Measurements from ENCODE around the gene NPIPB13. TPM values are rescaled to one million over a fixed set of nuclear protein-coding genes. Genes with fewer than 3 reads are reported as not detected.
A peak's percentile ranks its signal among the peaks of the same experiment; 100 is the strongest.
"Not testable (repeated sequence)": the region's sequence is repeated elsewhere in the genome, so short reads cannot be mapped to it uniquely, and the experiment has no call there.

NPIPB13 gene
- 10 to 100 TPM; 10.5 to 11.3 TPM for total RNA-seq

DNA sequence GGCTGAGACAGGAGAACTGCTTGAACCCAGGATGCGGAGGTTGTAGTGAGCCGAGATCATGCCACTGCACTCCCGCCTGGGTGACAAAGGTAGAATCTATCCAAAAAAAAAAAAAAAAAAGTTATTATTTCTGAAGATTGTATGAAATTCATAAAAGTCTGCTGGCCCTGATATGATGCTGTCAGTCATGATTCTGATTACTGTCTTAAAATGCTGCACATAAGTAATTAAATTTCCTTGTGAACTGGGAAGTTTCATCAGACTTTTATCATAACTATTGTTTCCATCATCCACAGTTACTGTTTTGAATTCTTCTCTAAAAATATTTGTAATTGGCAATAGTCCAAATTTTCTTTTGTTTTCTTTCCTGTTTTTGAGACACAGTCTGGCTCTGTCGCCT, at the start of gene NPIPB13:
NPIPB13 (minus strand) TSS at position 101 of the 400 bp plus-strand sequence. CDS start 2,906 bp downstream, outside the sequence.
- H3K27ac Mint-ChIP-seq; ATAC-seq; H3K4me1 Mint-ChIP-seq; H3K9me3 Mint-ChIP-seq (ENCODE audit: low read depth); H3K4me3 Mint-ChIP-seq; intact Hi-C loops (cut with DNase I, micrococcal nuclease); POLR2A ChIA-PET; H3K36me3 Mint-ChIP-seq (ENCODE audit: low read depth); CTCF ChIA-PET; DNase-seq; H3K27me3 Mint-ChIP-seq: not testable (repeated sequence)

DNA sequence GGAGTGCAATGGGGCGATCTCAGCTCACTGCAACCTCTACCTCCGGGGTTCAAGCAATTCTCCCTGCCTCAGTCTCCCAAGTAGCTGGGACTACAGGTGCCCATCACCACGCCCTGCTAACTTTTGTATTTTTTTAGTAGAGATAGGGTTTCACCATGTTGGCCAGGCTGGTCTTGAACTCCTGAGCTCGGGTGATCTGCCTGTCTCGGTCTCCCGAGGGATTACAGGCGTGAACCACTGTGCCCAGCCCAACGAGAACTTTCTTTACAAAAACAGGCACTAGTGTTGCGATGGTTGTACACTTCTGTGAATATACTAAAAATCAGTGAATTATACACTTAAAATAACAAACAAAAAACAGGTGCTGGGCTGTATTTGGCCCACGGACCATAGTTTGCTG, 34.1 kb upstream of the NPIPB13 start:
- H3K4me3 Mint-ChIP-seq; POLR2A ChIA-PET; ATAC-seq; H3K4me1 Mint-ChIP-seq; DNase-seq; intact Hi-C loops (cut with DNase I, micrococcal nuclease); H3K36me3 Mint-ChIP-seq (ENCODE audit: low read depth); H3K27ac Mint-ChIP-seq; CTCF ChIA-PET; H3K9me3 Mint-ChIP-seq (ENCODE audit: low read depth); H3K27me3 Mint-ChIP-seq: not testable (repeated sequence)

DNA sequence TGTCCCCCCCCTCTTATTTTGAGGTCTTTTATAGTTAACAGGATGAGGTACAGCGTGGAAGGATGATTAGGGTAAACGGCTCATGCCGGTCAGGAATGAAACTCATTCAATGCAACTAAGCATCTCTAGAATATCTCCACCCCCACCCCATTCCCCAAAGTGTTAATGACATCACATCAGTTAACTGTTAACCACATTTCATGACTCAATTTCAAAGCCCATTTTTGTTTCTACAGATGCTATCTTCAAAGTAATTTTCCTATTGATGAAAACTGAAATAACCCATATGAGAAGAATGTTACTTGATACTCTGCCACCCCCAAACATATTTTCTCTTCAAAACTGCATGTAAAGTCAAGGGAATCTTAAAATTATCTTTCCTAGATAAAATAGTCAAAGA, 30.2 kb upstream of the NPIPB13 start:
- H3K9me3 Mint-ChIP-seq (ENCODE audit: low read depth); intact Hi-C loops (cut with DNase I, micrococcal nuclease); H3K27ac Mint-ChIP-seq; CTCF ChIA-PET; DNase-seq; H3K36me3 Mint-ChIP-seq (ENCODE audit: low read depth); POLR2A ChIA-PET; H3K4me3 Mint-ChIP-seq; H3K4me1 Mint-ChIP-seq; ATAC-seq; H3K27me3 Mint-ChIP-seq: not testable (repeated sequence)

DNA sequence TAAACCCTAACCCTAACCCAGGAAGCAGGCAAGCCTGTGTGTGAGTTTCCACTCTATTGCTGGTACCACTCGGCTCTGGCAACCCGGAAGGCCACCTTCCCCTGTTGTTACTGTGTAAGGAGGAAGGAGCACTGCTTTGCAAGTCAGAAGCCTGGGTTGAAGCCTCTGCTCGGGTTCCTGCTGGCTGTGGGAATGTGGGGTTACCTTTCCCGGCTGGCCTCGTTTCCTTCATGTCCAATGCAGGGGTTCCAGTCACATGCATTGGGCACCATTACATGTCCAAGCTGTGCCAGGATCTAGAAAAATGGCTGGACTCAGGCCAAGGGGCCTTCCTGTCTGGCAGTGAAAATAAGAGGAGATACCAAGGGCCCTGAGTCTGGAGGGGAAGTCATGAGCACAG, 31.2 kb downstream of the NPIPB13 start:
- DNase-seq; intact Hi-C loops (cut with DNase I, micrococcal nuclease); H3K9me3 Mint-ChIP-seq (ENCODE audit: low read depth); H3K4me1 Mint-ChIP-seq; H3K27me3 Mint-ChIP-seq; H3K36me3 Mint-ChIP-seq (ENCODE audit: low read depth); ATAC-seq; POLR2A ChIA-PET; CTCF ChIA-PET; H3K27ac Mint-ChIP-seq; H3K4me3 Mint-ChIP-seq: not testable (repeated sequence)

DNA sequence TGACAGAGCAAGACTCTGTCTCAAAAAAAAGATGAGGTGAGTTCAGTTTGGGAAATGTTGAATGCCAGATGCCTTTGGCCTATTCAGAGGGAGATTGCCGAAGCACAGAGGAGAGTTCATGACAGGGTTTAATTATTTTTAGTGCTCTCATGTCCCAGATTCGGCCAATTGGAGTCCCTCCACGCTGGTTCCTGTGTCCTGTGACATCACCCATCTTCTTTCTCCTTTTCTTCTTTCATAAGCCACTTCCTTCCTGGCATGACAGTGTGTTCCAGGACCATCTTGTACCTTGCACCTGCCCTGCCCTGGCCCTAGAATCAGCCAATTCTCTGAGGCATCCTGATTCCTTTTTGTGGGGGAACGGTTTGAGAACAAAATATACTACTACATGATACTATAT, 36.9 kb downstream of the NPIPB13 start:
- H3K27ac Mint-ChIP-seq; H3K27me3 Mint-ChIP-seq; POLR2A ChIA-PET; H3K36me3 Mint-ChIP-seq (ENCODE audit: low read depth); H3K4me1 Mint-ChIP-seq; H3K4me3 Mint-ChIP-seq; intact Hi-C loops (cut with DNase I, micrococcal nuclease); H3K9me3 Mint-ChIP-seq (ENCODE audit: low read depth); CTCF ChIA-PET; DNase-seq: not testable (repeated sequence)
- ATAC-seq, result peak; percentile 48

DNA sequence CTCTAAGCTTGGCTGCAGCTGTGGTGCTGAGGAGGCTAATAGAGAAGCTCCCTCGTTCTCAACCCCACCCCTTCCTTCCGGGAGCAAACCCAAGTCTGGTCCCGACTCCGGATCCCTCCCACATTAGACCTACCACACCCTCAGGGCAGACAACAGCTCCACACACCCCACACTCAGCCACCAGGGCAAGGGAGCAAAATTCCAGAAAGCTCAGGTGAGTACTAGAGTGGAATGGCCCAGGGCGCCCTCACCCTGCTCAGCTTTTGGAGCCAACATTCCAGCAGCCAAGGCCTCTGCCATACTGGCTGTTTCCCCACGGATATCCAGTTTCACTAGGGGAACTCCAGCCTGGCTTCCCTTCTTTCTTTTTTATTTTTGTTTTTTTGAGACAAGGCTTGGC, 39.2 kb downstream of the NPIPB13 start:
- CTCF ChIA-PET; DNase-seq; H3K27me3 Mint-ChIP-seq; H3K4me1 Mint-ChIP-seq; intact Hi-C loops (cut with DNase I, micrococcal nuclease); H3K9me3 Mint-ChIP-seq (ENCODE audit: low read depth); H3K36me3 Mint-ChIP-seq (ENCODE audit: low read depth); H3K4me3 Mint-ChIP-seq; ATAC-seq; H3K27ac Mint-ChIP-seq; POLR2A ChIA-PET: not testable (repeated sequence)

DNA sequence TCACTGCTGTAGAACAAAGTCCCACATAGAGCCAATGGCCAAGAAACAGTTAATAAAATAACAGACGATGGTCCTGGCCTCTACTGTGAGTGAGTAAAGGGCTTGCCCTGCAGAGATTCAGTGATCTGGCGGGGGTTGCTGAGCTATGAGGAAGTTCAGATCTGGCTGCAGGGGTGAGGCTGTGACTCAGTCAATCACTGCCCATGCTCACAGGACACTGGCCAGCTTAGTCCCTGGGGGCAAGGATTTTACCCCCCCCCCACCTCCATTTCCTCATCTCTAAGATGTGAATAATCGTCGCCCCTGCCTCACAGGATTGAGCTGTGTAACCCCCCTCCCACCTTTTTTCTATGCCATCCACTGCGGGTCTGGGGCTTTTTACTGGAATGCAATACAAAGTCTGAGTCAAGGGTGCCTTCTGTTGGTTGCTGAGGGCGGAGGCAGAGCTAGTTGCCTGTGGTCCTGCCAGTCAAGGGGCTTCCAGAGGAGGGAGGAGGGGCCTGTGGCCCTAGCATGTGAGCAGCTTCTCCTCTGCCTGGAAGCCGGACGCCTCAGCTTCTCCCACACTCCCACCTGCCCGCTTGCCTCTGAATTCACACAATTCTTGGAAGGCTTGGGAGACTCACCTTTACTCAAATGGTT, 41.1 kb downstream of the NPIPB13 start:
- intact Hi-C loops (cut with DNase I, micrococcal nuclease); DNase-seq; H3K4me3 Mint-ChIP-seq; H3K27me3 Mint-ChIP-seq; CTCF ChIA-PET; H3K9me3 Mint-ChIP-seq (ENCODE audit: low read depth); H3K27ac Mint-ChIP-seq; H3K36me3 Mint-ChIP-seq (ENCODE audit: low read depth); H3K4me1 Mint-ChIP-seq; POLR2A ChIA-PET: not testable (repeated sequence)
- peak; percentile 43 for ATAC-seq

DNA sequence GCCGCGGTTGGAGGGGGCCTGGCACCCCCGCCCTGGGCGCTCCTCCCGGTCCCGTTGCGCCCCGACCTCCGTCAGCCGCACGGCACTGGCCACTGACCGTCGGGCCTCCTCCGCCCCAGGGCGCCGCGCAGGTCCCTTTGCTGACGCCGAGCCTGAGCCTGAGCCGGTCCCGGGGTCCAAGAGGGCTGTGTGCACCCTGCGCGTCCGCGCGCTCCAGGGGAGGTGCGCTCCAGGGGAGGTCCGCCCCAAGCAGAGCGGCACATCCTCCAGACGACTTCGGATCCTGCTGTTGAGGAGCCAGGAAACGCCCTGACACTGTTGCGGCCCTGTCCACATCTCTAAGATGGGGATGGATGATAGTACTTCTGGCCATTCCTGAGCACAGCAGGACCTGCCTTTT, 42.0 kb downstream of the NPIPB13 start:
- H3K4me1 Mint-ChIP-seq; intact Hi-C loops (cut with DNase I, micrococcal nuclease); H3K36me3 Mint-ChIP-seq (ENCODE audit: low read depth); POLR2A ChIA-PET; H3K9me3 Mint-ChIP-seq (ENCODE audit: low read depth); CTCF ChIA-PET; H3K27ac Mint-ChIP-seq; H3K4me3 Mint-ChIP-seq; H3K27me3 Mint-ChIP-seq; DNase-seq: not testable (repeated sequence)
- ATAC-seq, result peak; percentile 64

DNA sequence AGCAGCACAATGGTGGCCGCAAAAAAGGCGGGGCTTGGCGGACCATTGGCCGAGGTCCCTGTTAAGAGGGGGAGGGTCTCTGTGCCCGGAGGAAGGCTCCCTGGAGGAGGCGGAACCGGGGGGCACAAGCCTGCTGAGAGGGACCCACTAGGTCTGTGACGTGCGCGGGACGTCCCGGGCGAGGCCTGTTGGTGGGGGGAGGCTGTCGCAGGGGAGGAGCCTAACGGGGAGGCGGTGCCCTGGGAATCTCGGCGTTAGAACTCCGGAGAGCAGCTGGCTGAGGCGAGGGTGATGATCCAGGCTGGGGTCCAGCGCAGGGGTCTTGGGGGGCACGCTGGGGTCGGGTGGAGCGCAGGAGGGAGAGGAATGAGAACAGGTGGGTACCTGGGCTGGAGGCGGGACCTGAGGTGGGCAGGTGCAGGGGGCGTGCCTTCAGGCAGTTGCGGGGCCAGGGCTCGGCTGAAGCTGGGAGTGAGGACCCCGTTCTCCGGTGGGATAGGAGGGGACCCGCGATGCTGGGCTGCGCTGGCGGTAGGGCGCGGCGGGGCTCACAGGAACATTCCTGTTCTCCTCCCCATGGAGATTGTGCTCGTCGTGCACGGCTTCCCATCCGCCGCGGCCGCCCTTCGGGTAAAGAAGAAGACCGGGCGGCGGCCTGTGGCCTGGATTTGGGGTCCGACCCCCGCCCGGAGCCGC, 42.6 kb downstream of the NPIPB13 start:
- H3K4me1 Mint-ChIP-seq; H3K36me3 Mint-ChIP-seq (ENCODE audit: low read depth); H3K27ac Mint-ChIP-seq; H3K4me3 Mint-ChIP-seq; H3K9me3 Mint-ChIP-seq (ENCODE audit: low read depth); H3K27me3 Mint-ChIP-seq; POLR2A ChIA-PET; CTCF ChIA-PET; intact Hi-C loops (cut with DNase I, micrococcal nuclease): not testable (repeated sequence)
- ATAC-seq (peak; percentile 60), DNase-seq (peak; percentile 10)

DNA sequence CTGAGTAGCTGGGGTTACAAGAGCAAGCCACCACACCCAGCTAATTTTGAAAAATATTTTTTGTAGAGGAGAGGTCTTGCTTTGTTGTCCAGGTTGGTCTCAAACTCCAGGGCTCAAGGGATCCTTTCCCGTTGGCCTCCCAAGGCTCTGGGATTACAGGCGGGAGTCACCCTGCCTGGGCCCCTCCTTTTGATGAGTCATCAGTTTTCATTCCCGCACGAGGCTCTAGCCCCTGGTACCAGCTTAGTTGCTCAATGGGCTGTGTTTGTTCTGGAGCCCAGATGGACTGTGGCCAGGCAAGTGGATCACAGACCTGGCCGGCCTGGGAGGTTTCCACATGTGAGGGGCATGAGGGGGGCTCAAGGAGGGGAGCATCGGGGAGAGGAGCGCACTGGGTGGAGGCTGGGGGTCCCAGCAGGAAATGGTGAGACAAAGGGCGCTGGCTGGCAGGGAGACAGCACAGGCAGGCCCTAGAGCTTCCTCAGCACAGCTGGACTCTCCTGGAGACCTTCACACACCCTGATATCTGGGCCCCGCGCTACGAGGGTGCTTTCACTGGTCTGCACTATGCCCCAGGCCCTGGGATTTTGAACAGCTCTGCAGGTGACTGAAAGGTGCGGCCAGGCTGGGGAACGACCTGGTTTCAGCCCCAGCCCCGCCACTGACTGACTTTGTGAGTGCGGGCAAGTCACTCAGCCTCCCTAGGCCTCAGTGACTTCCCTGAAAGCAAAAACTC, 48.5 kb downstream of the NPIPB13 start:
- ATAC-seq; H3K4me1 Mint-ChIP-seq; intact Hi-C loops (cut with DNase I, micrococcal nuclease); H3K27me3 Mint-ChIP-seq; CTCF ChIA-PET; H3K9me3 Mint-ChIP-seq (ENCODE audit: low read depth); H3K36me3 Mint-ChIP-seq (ENCODE audit: low read depth); DNase-seq; POLR2A ChIA-PET; H3K4me3 Mint-ChIP-seq; H3K27ac Mint-ChIP-seq: not testable (repeated sequence)

DNA sequence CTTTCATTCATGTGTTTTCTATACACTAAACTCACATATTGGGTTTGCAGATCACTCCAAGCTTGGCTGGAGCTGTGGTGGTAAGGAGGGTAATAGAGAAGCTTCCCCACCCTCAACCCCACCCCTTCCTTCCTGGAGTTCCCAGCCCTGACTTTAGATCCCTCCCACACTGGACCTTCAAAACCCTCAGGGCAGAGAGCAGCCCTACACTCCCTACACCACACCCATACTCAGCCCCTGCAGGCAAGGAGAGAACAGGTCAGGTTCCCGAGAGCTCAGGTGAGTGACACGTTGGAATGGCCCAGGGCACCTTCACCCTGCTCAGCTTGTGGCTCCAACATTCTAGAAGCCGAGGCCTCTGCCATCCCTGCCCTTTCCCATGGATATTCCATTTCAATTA, 49.2 kb downstream of the NPIPB13 start, which contains the start of gene SULT1A3:
SULT1A3 (plus strand) TSS at position 207 of the 400 bp plus-strand sequence. CDS start 1,474 bp downstream, outside the sequence.
- ATAC-seq; H3K4me3 Mint-ChIP-seq; intact Hi-C loops (cut with DNase I, micrococcal nuclease); POLR2A ChIA-PET; DNase-seq; H3K27me3 Mint-ChIP-seq; CTCF ChIA-PET; H3K36me3 Mint-ChIP-seq (ENCODE audit: low read depth); H3K4me1 Mint-ChIP-seq; H3K9me3 Mint-ChIP-seq (ENCODE audit: low read depth); H3K27ac Mint-ChIP-seq: not testable (repeated sequence)

Data from activated CD4-positive, alpha-beta T cell treated with anti-CD3 and anti-CD28 coated beads for 36 hours (primary cell).